ENCODE results near the gene POC1A. TPM values are rescaled to one million over a fixed set of nuclear protein-coding genes. Genes with fewer than 3 reads are reported as not detected.

Gene POC1A
- total and polyA plus RNA-seq, 2 donors (not counting 1 experiment from before 2014, with no cell fraction given) = 3.8 to 17.7 TPM

- Histone ChIP-seq H2AFZ (ENCODE audit: low read length) (no peak overlapping the region), H3K79me2 (ENCODE audit: control insufficient read depth, insufficient read depth, low read length) (peaks cover 2% of the 10 kb centered on the region), H3K27me3 (ENCODE audit: control insufficient read depth, insufficient read depth, low read length) (no peaks in the 10 kb centered on the region), H3K4me3 (replicated peaks in 1 of 4; ENCODE audit: control extremely low read depth in 1 of 4, insufficient read depth in 1 of 4, low read depth in 3 of 4, low read length in 4 of 4) (no peak overlapping the region), H3K36me3 (ENCODE audit: control insufficient read depth, insufficient read depth, low read length) (peaks cover 18% of the 10 kb centered on the region), H3K9ac (ENCODE audit: insufficient read depth, low read length) (no peak overlapping the region), H3K4me2 (ENCODE audit: extremely low read depth, insufficient read depth, low read length) (no peak overlapping the region), H3K4me1 (ENCODE audit: control insufficient read depth, extremely low read depth, insufficient read depth, low read length) (no peaks in the 10 kb centered on the region), H4K20me1 (ENCODE audit: control insufficient read depth, extremely low read depth, insufficient read depth, low read length) (no peaks in the 10 kb centered on the region), H3K9me3 (ENCODE audit: control insufficient read depth, insufficient read depth, low read depth, low read length) (no peaks in the 10 kb centered on the region), H3K27ac (ENCODE audit: insufficient read depth, low read length) (no peak overlapping the region)
- DNase-seq (ENCODE audit: low read depth in 2 of 2) = peak in 1 of 2 donors; percentile 39
- TF ChIP-seq CTCF (conservative IDR thresholded peaks at IDR 0.05 in 1 of 2, IDR thresholded peaks at IDR 0.05 in 1 of 2; ENCODE audit: low read depth in 1 of 2, low read length in 2 of 2) (no peak), EZH2 (IDR thresholded peaks at IDR 0.05; ENCODE audit: low read length, missing control alignments) (no peak)
These were observed 6.4 kb downstream of the POC1A start for GRCh38 chr3:52147804-52148203.

- no peak for DNase-seq (ENCODE audit: low read depth in 2 of 2)
- H2AFZ ChIP-seq (ENCODE audit: low read length) = no peak overlapping the region
- no peak overlapping the region for H3K9ac ChIP-seq (ENCODE audit: insufficient read depth, low read length)
- no peak overlapping the region for H3K27ac ChIP-seq (ENCODE audit: insufficient read depth, low read length)
- TF ChIP-seq EZH2 (IDR thresholded peaks at IDR 0.05; ENCODE audit: low read length, missing control alignments) (no peak), CTCF (conservative IDR thresholded peaks at IDR 0.05 in 1 of 2, IDR thresholded peaks at IDR 0.05 in 1 of 2; ENCODE audit: low read depth in 1 of 2, low read length in 2 of 2) (no peak)
- H3K9me3 ChIP-seq (ENCODE audit: control insufficient read depth, insufficient read depth, low read depth, low read length) = no peaks in the 10 kb centered on the region
- no peaks in the 10 kb centered on the region for H4K20me1 ChIP-seq (ENCODE audit: control insufficient read depth, extremely low read depth, insufficient read depth, low read length)
- no peak overlapping the region for H3K4me3 ChIP-seq (replicated peaks in 1 of 4; ENCODE audit: control extremely low read depth in 1 of 4, insufficient read depth in 1 of 4, low read depth in 3 of 4, low read length in 4 of 4)
- no peaks in the 10 kb centered on the region for H3K4me1 ChIP-seq (ENCODE audit: control insufficient read depth, extremely low read depth, insufficient read depth, low read length)
- H3K36me3 ChIP-seq (ENCODE audit: control insufficient read depth, insufficient read depth, low read length) = peaks cover 19% of the 10 kb centered on the region
- H3K27me3 ChIP-seq (ENCODE audit: control insufficient read depth, insufficient read depth, low read length) = no peaks in the 10 kb centered on the region
- no peaks in the 10 kb centered on the region for H3K79me2 ChIP-seq (ENCODE audit: control insufficient read depth, insufficient read depth, low read length)
- H3K4me2 ChIP-seq (ENCODE audit: extremely low read depth, insufficient read depth, low read length) = no peak overlapping the region
These were observed 7.4 kb downstream of the POC1A start for GRCh38 chr3:52146811-52147210.

GRCh38 chr3:52146189-52146588, 8.0 kb downstream of the POC1A start:
- H3K4me3 ChIP-seq (replicated peaks in 1 of 4; ENCODE audit: control extremely low read depth in 1 of 4, insufficient read depth in 1 of 4, low read depth in 3 of 4, low read length in 4 of 4) = no peak overlapping the region
- H3K4me2 ChIP-seq (ENCODE audit: extremely low read depth, insufficient read depth, low read length) = no peak overlapping the region
- H3K9me3 ChIP-seq (ENCODE audit: control insufficient read depth, insufficient read depth, low read depth, low read length) = no peaks in the 10 kb centered on the region
- DNase-seq (ENCODE audit: low read depth in 2 of 2) = no peak
- H3K27ac ChIP-seq (ENCODE audit: insufficient read depth, low read length) = no peak overlapping the region
- TF ChIP-seq EZH2 (IDR thresholded peaks at IDR 0.05; ENCODE audit: low read length, missing control alignments) (no peak), CTCF (conservative IDR thresholded peaks at IDR 0.05 in 1 of 2, IDR thresholded peaks at IDR 0.05 in 1 of 2; ENCODE audit: low read depth in 1 of 2, low read length in 2 of 2) (no peak)
- no peak overlapping the region for H3K9ac ChIP-seq (ENCODE audit: insufficient read depth, low read length)
- H2AFZ ChIP-seq (ENCODE audit: low read length) = no peak overlapping the region
- no peaks in the 10 kb centered on the region for H3K27me3 ChIP-seq (ENCODE audit: control insufficient read depth, insufficient read depth, low read length)
- H3K79me2 ChIP-seq (ENCODE audit: control insufficient read depth, insufficient read depth, low read length) = no peaks in the 10 kb centered on the region
- H4K20me1 ChIP-seq (ENCODE audit: control insufficient read depth, extremely low read depth, insufficient read depth, low read length) = no peaks in the 10 kb centered on the region
- no peaks in the 10 kb centered on the region for H3K4me1 ChIP-seq (ENCODE audit: control insufficient read depth, extremely low read depth, insufficient read depth, low read length)
- H3K36me3 ChIP-seq (ENCODE audit: control insufficient read depth, insufficient read depth, low read length) = peaks cover 19% of the 10 kb centered on the region

Data from fibroblast of lung (primary cell).